Rectal smooth muscle tissue (tissue), 1 donor: ENCODE measurements around the gene RUBCN.

ENCODE experiments used
- H3K27ac ChIP-seq: one replicate; pipeline ENCODE4 v1.7.0; 2013; ENCODE audit warnings: low read depth, low read length, inconsistent platforms
- H3K27me3 ChIP-seq: one replicate; pipeline ENCODE4 v1.7.0; 2013; ENCODE audit warnings: low read length; ENCODE audit not compliant: control insufficient read depth, insufficient read depth
- H3K36me3 ChIP-seq: one replicate; pipeline ENCODE4 v1.7.0; 2013; ENCODE audit warnings: low read length; ENCODE audit not compliant: control insufficient read depth, insufficient read depth
- H3K4me1 ChIP-seq: one replicate; pipeline ENCODE4 v1.7.0; 2013; ENCODE audit warnings: low read length; ENCODE audit not compliant: control insufficient read depth, insufficient read depth
- H3K4me3 ChIP-seq: one replicate; pipeline ENCODE4 v1.7.0; 2013; ENCODE audit warnings: low read length
- H3K9ac ChIP-seq: one replicate; pipeline ENCODE4 v1.7.0; 2013; ENCODE audit warnings: low read length

Gene RUBCN

DNA sequence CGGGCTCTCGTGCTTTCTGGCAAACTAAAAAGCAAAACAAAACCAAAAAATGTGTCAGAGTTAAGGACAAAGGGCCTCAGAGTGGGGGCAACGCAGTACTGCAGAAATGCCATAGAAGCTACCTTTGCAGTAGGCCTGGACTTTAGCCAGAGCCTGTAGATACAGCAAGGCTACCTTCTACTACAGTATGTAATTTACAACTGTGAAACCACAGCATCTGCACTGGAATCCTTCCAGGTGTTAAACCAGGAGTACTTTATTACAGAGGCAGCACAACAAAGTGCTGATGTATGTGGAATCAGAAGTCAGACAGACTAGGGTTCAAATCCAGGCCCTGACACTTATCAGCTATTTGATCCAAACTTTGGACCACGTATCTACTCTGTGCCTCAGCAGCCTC is 34.9 kb downstream of the RUBCN start:
- H3K9ac ChIP-seq = no peak overlapping the region
- no peaks in the 10 kb centered on the region for H3K4me1 ChIP-seq
- peaks cover 17% of the 10 kb centered on the region for H3K36me3 ChIP-seq
- no peaks in the 10 kb centered on the region for H3K27me3 ChIP-seq
- no peak overlapping the region for H3K4me3 ChIP-seq
- H3K27ac ChIP-seq = no peak overlapping the region

- Histone ChIP-seq H3K27me3 (no peaks in the 10 kb centered on the region), H3K4me3 (no peak overlapping the region), H3K9ac (no peak overlapping the region), H3K36me3 (peaks cover 24% of the 10 kb centered on the region), H3K27ac (no peak overlapping the region), H3K4me1 (no peaks in the 10 kb centered on the region)
Measured at GRCh38 chr3:197700095-197700494, 36.6 kb downstream of the RUBCN start.

GRCh38 chr3:197697355-197697754 is 39.3 kb downstream of the RUBCN start:
- Histone ChIP-seq H3K4me1 (no peaks in the 10 kb centered on the region), H3K27ac (no peak overlapping the region), H3K36me3 (peaks cover 17% of the 10 kb centered on the region), H3K27me3 (no peaks in the 10 kb centered on the region), H3K4me3 (no peak overlapping the region), H3K9ac (no peak overlapping the region)

GRCh38 chr3:197694251-197694650 is 42.5 kb downstream of the RUBCN start:
- Histone ChIP-seq H3K27ac (no peak overlapping the region), H3K27me3 (no peaks in the 10 kb centered on the region), H3K4me1 (no peaks in the 10 kb centered on the region), H3K9ac (no peak overlapping the region), H3K4me3 (no peak overlapping the region), H3K36me3 (peaks cover 18% of the 10 kb centered on the region)

DNA sequence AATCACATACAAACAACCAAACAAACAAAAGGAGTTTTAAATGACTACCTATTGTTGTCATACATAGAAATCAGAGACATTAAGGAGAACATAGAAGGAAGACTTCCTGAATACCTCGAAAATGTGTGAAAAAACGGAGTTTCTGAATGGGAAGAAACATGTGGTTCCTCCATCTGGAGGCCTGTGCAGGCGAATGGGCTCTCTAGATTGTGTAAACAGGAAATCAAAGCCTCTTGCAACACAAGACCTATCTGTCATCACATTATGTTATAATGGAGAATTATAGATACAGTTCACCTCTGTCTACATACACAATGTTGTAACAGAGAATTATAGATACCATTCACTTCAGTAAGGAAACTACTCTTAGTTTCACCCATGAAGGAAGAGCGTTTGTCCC is 44.1 kb downstream of the RUBCN start:
- H3K4me1 ChIP-seq = no peaks in the 10 kb centered on the region

GRCh38 chr3:197690754-197691153 is 46.0 kb downstream of the RUBCN start:
- Histone ChIP-seq H3K4me1 (no peaks in the 10 kb centered on the region), H3K27me3 (no peaks in the 10 kb centered on the region), H3K27ac (no peak overlapping the region), H3K9ac (no peak overlapping the region), H3K36me3 (peaks cover 10% of the 10 kb centered on the region), H3K4me3 (no peak overlapping the region)

More for the DNA sequence above, 44.1 kb downstream of the RUBCN start:
- Histone ChIP-seq H3K27ac (no peak overlapping the region), H3K9ac (no peak overlapping the region), H3K4me3 (no peak overlapping the region), H3K36me3 (peaks cover 16% of the 10 kb centered on the region), H3K27me3 (no peaks in the 10 kb centered on the region)

- Histone ChIP-seq H3K36me3 (peaks cover 13% of the 10 kb centered on the region), H3K4me1 (no peaks in the 10 kb centered on the region), H3K27me3 (no peaks in the 10 kb centered on the region), H3K27ac (no peak overlapping the region), H3K4me3 (no peak overlapping the region), H3K9ac (no peak overlapping the region)
Measured at GRCh38 chr3:197687570-197687969, 49.1 kb downstream of the RUBCN start.

DNA sequence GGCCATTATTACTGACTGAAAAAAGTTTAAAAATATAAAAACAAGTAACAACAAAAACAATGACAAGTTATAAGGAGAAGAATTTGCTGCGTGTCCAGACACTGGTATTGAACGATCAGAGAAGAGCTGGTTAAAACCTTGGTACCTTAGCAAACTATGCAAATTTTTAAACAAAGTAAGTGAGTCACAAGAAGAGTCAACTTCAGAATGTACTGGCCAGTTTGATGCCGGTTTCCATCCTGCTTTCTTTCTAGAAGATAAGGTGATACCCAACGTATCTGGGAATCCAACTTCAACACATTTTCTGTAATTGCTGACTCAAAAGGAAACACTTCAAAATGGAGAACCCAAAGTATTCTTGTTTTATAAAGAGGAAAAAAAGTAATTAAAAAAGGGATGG is 49.8 kb downstream of the RUBCN start:
- Histone ChIP-seq H3K4me1 (no peaks in the 10 kb centered on the region), H3K4me3 (no peak overlapping the region), H3K36me3 (peaks cover 17% of the 10 kb centered on the region), H3K27ac (no peak overlapping the region), H3K27me3 (no peaks in the 10 kb centered on the region), H3K9ac (no peak overlapping the region)

DNA sequence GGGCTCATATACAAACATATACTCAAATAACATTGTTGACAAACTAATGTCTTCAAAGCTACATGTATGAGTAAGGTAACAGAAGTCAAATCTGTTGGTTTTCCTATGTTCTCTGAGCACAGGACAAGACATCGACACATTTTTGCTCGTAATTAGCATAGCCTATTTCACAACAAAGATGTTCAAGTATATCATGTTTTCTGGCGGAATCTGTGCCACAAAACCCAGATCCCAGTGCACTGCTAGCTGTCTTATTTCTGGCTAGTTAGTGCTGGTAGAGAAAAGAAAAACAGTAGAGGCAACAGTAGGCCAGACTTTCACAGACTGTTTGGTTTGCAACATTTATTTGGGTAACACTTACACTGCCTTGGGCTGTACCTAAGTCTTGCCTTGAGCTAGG is 51.2 kb downstream of the RUBCN start:
- Histone ChIP-seq H3K4me1 (no peaks in the 10 kb centered on the region), H3K4me3 (no peak overlapping the region), H3K27ac (no peak overlapping the region), H3K9ac (no peak overlapping the region), H3K27me3 (no peaks in the 10 kb centered on the region), H3K36me3 (peaks cover 18% of the 10 kb centered on the region)

- H3K4me1 ChIP-seq = no peaks in the 10 kb centered on the region
- no peak overlapping the region for H3K9ac ChIP-seq
- peaks cover 18% of the 10 kb centered on the region for H3K36me3 ChIP-seq
- no peak overlapping the region for H3K4me3 ChIP-seq
- H3K27me3 ChIP-seq = no peaks in the 10 kb centered on the region
- H3K27ac ChIP-seq = no peak overlapping the region
Measured at GRCh38 chr3:197683191-197683590, 53.5 kb downstream of the RUBCN start.

GRCh38 chr3:197682713-197683112 is 54.0 kb downstream of the RUBCN start:
- no peak overlapping the region for H3K27ac ChIP-seq
- no peaks in the 10 kb centered on the region for H3K4me1 ChIP-seq
- peaks cover 21% of the 10 kb centered on the region for H3K36me3 ChIP-seq
- no peak overlapping the region for H3K4me3 ChIP-seq
- no peaks in the 10 kb centered on the region for H3K27me3 ChIP-seq
- no peak overlapping the region for H3K9ac ChIP-seq

DNA sequence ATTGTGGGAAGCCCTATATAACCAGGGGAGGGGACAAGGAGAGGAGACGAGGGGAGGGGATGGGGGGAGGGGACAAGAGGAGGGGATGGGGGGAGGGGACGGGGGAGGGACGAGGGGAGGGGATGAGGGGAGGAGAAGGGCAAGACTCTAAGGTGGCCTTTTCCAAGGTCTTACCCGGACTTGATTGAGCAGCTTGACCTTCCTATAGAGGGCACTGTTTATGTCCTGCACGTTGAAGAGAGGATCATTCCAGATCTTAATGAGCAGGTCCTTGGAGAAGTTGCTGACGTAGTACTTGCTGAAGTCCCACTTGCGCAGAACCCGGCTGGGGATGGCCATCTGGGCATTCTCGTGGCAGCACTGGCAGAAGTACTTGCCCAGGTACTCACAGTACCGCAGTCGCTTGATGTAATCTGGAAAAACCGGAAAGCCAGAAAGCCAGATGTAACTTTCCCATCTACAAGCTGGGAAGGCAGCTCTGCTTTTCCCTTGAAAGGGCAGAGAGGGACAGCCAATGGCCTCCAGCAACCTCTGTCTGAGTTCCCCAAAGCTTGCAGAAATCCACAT is 55.7 kb downstream of the RUBCN start:
- no peak overlapping the region for H3K9ac ChIP-seq
- H3K36me3 ChIP-seq = peaks cover 27% of the 10 kb centered on the region
- H3K27me3 ChIP-seq = no peaks in the 10 kb centered on the region
- no peak overlapping the region for H3K27ac ChIP-seq
- H3K4me1 ChIP-seq = no peaks in the 10 kb centered on the region
- H3K4me3 ChIP-seq = no peak overlapping the region

GRCh38 chr3:197675951-197676350 is 60.8 kb downstream of the RUBCN start:
- H3K9ac ChIP-seq = no peak overlapping the region
- no peak overlapping the region for H3K27ac ChIP-seq
- no peaks in the 10 kb centered on the region for H3K27me3 ChIP-seq
- H3K36me3 ChIP-seq = peaks cover 26% of the 10 kb centered on the region
- H3K4me1 ChIP-seq = no peaks in the 10 kb centered on the region
- H3K4me3 ChIP-seq = no peak overlapping the region
